GM10847 (cell line): ENCODE measurements around the gene SEMA5B.

Experiments
- POLR2A ChIP-seq: IDR thresholded peaks from 2 replicates; pipeline ENCODE4 v1.6.1; 2011; ENCODE audit not compliant: insufficient read length; ENCODE audit errors: extremely low read depth

The SEMA5B gene

DNA sequence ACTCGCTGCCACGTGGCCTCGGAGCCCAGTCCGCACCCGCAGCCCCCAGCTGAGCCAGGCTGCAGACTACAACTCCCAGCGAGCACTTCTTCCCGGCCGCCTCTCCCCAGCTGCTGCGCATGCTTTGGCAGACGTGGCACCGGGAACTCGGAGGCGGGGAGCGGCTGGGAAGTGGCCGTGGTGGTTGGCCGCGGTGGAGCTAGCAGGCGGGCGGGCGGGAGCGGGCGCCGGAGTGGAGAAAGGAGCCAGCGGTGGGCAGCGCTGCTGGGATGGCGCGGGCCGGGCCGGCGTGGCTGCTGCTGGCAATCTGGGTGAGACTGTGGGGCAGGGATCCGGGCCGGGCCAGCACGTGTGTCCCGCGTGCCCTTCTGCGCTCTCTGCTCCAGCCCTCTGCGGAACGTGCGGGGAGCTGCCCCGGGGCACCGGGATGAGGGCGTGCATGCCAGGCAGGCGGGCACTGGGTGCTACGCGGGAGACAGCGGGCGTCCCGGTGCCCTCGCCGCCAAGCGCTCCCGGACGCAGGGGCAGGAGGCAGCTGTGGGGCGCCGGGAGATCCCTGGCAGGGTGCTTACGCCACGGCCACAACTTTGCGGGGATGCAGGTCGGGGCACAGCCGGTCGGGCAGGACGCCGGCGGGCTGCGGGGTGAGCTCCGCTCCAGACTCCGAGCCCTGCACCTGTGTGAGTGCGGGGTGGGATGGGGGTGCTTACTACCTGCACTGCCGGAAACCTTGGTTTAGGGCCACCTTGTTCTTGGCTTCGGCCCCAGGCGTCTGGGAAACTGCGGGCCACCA lies 39.5 kb upstream of the SEMA5B start, which contains the start of gene PDIA5:
TSS of gene PDIA5 (plus strand) at position 130 of the 793 bp plus-strand sequence. CDS start at position 270, 140 bp downstream.
- TF ChIP-seq POLR2A: peak; percentile 65

DNA sequence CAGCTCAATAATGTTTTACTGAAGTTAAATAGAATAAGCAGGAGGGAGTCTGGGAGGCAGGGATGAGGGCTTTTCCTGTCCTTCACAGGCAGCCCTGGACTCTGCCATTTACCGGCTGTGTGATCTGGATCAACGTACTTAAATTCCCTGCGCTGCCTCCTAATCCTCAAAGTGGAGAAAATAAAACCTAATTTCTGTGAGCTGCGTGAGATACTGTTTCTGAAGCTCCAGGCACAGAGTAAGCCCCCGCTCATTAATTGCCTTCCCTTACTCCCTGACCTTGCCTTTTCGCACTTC lies 39.0 kb upstream of the SEMA5B start:
- TF ChIP-seq POLR2A: no peak

DNA sequence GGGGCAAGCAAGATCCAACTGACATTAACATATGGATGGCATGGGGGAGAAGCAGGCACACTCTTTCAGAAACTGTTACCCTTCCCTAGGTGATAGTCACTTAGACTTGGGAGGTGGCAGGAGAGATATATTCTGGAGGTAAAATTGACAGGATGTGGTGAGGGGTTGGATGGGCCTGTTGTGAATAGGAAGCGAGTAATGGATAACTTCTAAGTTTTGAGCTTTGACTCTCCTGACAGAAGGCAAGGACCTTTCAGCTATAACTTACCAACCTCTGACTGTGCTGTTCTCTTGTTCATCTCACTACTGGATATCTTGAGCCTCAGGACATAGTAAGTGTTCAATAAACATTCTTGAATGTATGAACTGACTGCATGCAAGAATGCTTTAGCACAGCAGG lies 37.4 kb upstream of the SEMA5B start:
- TF ChIP-seq POLR2A: no peak

DNA sequence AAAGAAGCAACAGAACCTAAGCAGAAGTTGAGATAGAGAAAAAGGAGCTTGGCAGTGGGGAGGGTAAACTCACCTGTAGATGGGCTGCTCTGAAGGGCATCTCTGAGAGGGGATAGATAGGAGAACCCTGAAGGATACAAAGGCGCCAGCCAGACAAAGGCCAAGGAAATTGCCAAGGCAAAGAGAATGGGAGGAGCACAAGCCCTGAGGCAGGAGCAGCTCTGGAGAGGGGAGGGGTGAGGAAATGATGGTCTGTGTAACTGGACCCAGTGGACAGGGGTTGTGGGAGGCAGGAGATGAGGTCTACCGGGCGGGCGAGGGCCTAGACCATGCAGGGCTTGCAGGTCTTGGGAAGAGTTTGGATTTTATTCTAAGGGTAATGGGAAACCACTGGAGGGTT lies 36.9 kb upstream of the SEMA5B start:
- TF ChIP-seq POLR2A: no peak

DNA sequence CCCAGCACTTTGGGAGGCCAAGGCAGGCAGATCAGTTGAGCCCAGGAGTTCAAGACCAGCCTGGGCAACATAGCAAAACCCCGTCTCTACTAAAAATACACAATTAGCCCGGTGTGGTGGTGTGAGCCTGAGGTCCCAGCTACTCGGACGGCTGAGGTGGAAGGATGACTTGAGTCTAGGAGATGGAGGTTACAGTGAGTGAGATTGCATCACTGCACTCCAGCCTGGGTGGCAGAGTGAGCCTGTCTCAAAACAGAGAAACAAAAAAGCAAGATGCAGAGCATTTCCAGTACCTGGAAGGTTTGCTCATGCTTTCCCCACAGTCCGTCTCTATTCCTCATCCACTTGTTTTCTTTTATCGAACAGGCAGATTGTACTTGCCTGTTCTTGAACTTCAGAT lies 35.5 kb upstream of the SEMA5B start:
- no peak for TF ChIP-seq POLR2A

DNA sequence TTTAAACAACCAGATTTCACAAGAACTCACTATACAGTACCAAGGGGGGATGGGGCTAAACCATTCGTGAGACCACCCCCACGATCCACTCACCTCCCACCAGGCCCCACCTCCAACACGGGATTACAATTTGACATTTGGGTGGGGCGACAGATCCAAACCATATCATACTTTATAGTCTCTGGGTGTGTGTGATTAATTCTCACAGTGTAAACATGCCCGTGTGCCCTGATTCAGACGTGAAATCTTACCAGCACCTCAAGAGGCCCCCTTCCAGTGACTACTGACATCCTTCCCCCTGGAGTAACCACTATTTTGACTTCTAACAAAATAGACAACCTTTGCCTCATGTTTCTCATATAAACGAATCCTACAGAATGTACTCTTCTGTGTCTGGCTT lies 34.3 kb upstream of the SEMA5B start:
- no peak for TF ChIP-seq POLR2A

DNA sequence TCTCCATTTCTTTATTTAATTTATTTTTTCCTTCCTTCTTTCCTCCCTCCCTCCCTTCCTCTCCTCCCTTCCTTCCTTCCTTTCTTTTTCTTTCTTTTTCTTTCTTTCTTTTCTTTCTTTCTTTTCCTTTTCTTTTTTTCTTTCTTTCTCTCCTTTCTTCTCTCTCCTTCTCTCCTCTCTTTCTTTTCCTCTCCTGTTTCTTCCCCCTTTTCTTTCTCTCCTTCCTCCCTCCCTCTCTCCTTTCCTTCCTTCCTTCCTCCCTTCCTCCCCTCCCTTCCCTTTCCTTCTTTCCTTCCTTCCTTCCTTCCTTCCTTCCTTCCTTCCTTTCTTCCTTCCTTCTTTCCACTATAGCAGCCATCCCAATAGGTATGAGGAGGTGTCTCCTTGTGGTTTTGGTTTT lies 32.5 kb upstream of the SEMA5B start:
- no peak for TF ChIP-seq POLR2A

DNA sequence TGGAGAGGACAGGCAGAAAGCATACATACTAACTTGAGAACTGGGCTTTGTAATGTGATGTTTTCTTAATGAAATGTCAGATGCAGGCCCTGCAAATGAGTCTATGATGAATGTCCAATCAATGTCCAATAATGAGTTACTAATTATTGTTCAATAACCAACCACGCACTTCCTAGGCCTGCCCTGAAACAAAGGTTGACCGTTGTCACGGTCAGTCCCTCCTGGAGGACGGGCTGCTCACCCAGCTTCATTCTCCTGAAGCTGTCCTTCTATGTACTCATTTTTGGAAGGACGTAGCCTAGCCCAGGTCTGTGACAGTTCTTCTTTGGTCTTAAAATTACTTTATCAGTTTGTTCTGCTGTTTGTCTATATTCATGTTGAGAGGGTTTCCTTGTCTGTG lies 30.9 kb upstream of the SEMA5B start:
- no peak for TF ChIP-seq POLR2A

DNA sequence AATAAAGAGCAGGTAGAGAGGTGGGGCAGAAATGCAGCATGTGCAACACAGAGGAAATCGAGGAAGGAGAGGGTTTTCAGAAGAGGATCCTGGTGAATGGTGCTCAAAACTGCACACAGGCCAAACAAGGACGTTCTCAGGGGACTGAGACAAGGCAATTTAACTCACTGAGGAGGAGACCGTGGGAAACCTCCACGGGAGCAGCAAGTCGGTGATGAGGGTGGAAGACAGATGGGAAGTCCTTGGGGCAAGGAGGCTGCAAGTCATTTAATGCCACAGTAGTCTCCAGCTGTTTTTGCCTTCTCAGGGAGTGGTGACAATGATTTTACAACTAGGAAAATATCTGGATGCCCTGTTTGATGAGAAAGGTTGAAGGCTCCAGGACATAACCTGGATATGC lies 27.8 kb upstream of the SEMA5B start:
- TF ChIP-seq POLR2A: no peak

DNA sequence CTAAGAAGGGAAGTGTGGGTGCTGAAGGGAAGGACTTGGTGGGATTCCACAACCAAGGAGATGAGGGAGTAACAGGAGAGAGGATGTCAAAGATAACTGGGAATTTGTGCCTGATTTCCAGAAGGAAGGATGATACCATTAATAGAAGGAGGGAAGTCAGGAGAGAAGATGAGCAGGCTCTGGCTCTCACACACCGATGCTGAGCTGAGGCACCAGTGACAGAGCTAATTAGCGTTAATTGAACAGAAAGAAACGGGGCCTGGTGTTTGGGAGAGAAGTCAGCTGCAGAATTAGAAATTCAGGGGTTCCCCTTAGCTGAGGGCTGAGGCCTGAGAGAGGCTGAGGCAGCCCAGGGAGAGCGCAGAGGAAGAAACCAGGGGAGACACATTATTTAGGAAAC lies 27.4 kb upstream of the SEMA5B start:
- TF ChIP-seq POLR2A: no peak

DNA sequence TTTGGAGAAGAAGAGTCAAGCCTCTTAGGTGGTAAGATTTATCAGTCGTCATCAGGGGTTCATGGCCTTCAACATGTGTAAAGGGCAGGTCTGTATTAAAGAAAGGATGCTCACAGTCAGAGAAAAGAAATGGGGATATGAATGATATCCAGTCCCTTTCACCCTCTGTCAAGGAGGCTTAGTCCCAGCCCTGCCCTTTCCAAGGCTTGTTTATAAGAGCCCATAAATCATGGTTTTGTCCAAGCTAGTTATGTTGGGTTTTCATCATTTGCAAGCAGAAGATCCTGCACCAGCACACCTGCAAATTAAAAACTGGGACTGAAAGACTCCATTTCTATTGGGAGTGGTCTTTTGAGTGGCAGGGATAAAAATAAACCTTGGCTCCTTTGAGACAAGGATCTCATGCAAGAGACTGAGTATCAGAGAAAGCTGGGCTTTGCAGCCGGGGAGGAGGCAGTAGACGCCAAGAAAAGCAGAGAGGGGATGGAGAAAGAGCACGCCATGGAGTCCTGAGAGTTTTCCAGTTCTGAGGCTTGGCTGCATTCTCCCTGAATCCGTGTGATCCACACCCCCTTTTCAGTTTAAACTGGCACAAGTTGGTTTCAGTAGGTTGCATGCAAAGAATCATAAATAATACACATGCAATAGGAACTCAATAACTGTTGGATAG lies 26.7 kb upstream of the SEMA5B start:
- no peak for TF ChIP-seq POLR2A

DNA sequence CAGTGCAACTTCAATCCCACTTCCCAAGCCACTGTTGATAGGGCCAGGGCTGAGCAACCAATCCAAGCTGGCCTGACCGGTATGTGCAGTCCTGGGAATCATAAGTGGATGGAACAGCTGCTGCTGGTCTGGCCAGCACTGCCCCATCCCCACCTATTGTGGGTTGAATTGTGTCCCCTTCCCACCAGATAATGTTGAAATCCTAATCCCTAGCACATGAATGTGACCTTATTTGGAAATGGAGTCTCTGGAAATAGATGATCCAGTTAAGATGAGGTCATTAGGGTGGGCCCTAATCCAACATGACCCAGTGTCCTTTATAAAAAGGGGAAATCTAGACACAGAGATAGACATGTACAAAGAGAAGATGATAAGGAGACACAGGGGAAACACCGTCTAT lies 25.5 kb upstream of the SEMA5B start:
- no peak for TF ChIP-seq POLR2A

DNA sequence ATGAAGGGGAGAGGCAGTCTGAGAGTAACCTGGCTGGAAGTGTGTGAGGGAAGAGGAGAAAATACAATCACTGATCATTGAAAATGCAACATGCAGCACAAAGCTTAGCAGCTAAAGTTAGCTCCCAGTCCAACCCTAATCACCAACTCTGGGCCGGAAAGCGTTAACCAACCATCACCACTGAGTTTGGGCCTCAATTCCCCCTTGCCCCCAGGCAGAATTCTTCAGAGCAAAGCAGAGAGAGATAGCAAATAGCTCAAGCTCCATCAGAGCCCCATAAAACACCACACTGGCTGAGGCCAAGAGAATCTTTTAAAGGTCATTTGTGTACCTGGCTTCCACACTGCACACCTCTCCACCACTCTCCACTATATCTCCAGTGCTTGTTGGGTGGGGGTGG lies 23.1 kb upstream of the SEMA5B start:
- no peak for TF ChIP-seq POLR2A

DNA sequence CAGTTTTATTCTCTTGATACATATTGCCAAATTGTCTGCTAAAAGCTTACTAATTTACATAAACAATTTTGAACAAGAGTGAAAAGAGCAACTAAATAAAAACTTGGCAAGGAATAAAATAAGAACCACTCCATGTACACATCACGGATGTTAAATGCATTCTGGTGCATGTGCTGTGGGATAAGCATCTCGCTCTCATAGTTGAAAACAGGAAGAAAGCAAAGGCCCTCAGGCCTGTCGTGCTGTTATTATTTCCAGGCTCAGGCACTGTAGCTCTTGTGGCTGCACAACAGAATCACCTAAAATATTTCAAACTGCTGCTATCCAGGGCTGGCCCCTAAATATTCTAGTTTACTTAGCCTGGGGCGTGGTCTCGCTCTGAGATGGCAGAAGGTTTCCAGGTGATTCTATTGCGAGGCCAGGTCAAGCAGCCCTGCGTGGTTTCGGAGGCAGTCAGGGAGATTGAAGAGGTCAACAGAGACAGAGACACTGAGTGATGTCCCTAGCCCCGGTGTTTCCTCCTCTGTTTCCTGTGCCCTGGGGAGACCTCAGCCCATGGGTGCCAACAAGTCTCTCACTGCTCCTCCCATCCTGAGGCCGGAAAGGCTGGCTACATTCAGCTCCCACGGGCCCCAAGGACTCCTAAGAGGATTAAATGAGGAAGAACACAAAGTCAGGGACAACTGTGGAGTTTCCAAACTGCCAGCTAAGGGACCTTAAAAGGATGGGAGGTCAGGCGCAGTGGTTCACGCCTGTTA lies 21.1 kb upstream of the SEMA5B start:
- no peak for TF ChIP-seq POLR2A

DNA sequence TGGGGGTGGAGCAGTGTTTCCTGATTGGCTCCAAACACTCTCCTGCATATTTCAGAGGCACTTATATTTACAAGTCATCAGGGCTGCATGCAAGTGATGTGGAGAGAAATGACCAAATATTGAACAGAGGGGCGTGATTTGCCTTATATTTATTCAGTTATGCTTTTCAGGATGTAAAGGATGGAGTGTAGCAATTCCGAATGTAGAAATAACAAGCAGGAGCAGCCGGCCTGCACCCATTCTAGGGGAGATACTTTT lies 19.4 kb upstream of the SEMA5B start:
- no peak for TF ChIP-seq POLR2A

DNA sequence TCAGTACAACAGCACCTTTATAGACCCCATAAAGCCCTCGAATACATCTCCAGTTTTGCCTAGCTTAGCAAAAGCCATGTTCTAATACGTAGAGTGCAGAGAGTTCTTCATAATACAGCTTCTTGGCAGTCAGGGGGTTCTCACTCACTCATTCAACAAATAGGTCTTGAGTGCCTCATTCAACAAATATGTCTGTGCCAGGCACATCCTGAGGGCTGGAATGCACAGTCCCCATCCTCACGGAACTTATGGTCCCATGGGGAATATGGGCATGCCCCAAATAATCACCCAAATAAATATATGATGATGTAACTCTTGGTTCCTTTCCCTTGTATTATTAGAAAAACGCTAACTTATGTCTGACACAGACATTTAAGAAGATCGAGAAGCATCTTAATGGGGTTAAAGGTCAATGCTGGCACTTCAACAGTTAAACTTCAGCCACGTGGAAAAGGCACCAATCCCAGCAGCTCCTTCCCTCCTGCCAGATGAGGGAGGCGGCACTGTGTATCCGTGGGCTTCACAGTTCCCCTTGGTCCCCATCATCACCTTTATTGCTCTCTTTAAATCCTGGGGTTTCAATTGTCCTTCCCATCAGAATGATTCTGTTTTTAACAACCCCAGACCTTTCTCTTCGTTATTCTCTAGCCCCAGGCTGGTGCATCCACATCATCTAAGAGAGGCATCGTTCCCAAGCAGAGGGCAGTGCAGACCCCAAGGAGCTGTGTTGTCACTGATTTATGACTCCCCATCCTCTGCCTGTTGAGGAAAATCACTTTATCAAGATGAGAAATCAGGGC lies 18.9 kb upstream of the SEMA5B start:
- TF ChIP-seq POLR2A: no peak
